A549 (cell line): ENCODE data around the gene CABCOCO1.

Experiments used
- CBX2 ChIP-seq: fragments of 200-600 bp; sonication (generic); IDR thresholded peaks from 2 replicates; pipeline ENCODE4 v1.6.1; 2016; ENCODE audit warnings: low read depth, mild to moderate bottlenecking, borderline replicate concordance
- CTCF ChIP-seq: fragments of >200 bp; sonication (Bioruptor Twin); formaldehyde crosslinking; IDR thresholded peaks from 3 replicates; pipeline ENCODE4 v1.5.1; 2016
- HEYL ChIP-seq: fragments of 250-450 bp; sonication (Bioruptor Pico); IDR thresholded peaks from 2 replicates; pipeline ENCODE4 v1.8.0; 2021; ENCODE audit warnings: mild to moderate bottlenecking, moderate library complexity
- MAZ ChIP-seq: fragments of 150-350 bp; IDR thresholded peaks from 2 replicates; pipeline ENCODE4 v1.6.1; 2014; ENCODE audit warnings: antibody characterized with exemption, low read depth, low read length, borderline replicate concordance
- POLR2A ChIP-seq: IDR thresholded peaks from 2 replicates; pipeline ENCODE4 v1.6.1; 2012; ENCODE audit warnings: mild to moderate bottlenecking, low read length
- REST ChIP-seq: fragments of 200-600 bp; sonication (generic); IDR thresholded peaks from 2 replicates; pipeline ENCODE4 v1.6.1; 2016; ENCODE audit warnings: antibody characterized with exemption, mild to moderate bottlenecking, moderate library complexity

- TF ChIP-seq REST (no peak), HEYL (CRISPR knock-in tag) (no peak), CTCF (no peak), CBX2 (no peak), POLR2A (no peak), MAZ (no peak)
These were observed 34.4 kb upstream of the CABCOCO1 start for GRCh38 chr10:61628151-61628874.
